Peyer's patch (tissue), 4 donors: ENCODE measurements around the gene MEGF10.

Experiments
- CTCF ChIP-seq, 6 experiments: fragments of 450-650 bp in 4 of 6; fragments of 200-600 bp in 2 of 6; sonication (generic) in 1 of 6; IDR thresholded peaks; one replicate each; pipeline ENCODE4 v1.5.1; 2017 to 2019; ENCODE audit warnings: antibody characterized with exemption in 6 of 6, mild to moderate bottlenecking in 3 of 6, moderate library complexity in 1 of 6
- POLR2A ChIP-seq, 2 donors: fragments of 450-650 bp; IDR thresholded peaks; one replicate each; pipeline ENCODE4 v1.5.1; 2017; ENCODE audit warnings: antibody characterized with exemption in 2 of 2, mild to moderate bottlenecking in 2 of 2, moderate library complexity in 2 of 2

DNA sequence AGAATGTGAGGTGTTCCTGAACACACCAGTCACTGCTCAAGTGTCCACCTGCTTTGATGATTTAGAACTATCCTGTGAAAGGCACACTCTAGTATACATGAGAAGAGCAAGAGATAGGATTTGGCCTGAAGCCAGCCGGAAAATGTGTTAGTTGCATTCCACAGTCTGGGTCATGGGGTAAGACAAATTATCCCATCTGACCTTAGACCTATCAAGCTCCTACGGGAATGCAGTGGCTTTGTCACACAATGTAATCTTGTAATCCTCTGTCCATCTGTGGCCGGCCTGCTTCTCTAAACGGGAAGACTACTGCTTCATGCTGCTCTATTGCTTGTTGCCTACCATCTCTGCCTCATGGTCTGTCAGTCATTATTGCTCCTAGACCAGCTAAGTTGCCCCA, 134.4 kb downstream of the MEGF10 start:
- no peak for TF ChIP-seq CTCF (IDR thresholded peaks at IDR 0.05)
- TF ChIP-seq POLR2A (IDR thresholded peaks at IDR 0.05) = no peak
